GM12874 (cell line): ENCODE data around the gene NEURL1B.

Experiments used
- CTCF ChIP-seq: IDR thresholded peaks from 2 replicates; pipeline ENCODE4 v1.5.1; 2011; ENCODE audit warnings: low read depth, mild to moderate bottlenecking, control low read depth, low read length, moderate library complexity; ENCODE audit not compliant: insufficient read depth

The NEURL1B gene

GRCh38 chr5:172678902-172679301 lies 37.8 kb downstream of the NEURL1B start:
- no peak for TF ChIP-seq CTCF

DNA sequence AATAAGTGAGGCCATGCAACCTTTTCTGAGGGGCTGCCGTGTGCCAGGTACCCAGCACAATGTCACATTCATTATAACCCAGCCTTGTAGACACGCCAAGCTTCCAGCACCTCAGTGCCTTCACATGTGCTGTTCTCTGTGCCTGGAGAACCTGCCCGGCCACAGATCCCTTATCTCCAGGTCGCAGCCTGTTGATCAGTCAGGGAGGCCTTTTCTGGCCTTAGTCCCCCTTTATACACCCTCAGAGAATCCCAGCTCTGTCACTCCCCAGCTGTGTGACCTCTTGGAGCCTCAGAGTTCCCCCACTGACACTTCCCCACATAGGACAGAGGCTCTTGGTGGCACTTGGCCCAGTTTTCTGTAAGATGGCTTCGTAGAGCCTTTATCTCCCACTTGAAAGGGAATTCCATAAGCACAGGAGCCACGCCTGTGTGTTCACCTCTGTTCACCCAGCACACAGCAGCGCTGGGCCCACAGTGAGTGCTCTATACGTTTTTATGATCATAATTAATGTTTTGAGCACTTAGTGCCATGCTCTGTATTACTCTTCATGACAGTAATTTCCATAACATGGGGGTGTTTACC lies 38.7 kb downstream of the NEURL1B start:
- TF ChIP-seq CTCF, result no peak

DNA sequence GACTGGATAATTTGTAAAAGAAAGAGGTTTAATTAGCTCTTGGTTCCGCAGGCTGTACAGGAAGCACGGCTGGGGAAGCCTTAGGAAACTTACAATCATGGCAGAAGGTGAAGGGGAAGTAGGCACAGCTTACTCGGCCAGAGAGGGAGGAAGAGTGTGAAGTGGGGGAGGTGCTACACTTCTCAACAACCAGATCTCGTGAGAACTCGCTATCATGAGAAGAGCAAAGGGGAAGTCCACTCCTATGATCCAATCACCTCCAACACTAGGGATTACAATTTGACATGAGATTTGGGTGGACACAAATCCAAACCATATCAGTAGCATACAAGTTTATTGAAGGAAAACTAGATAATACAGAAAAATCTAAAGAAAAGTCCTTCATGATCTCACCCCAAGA lies 39.9 kb downstream of the NEURL1B start:
- TF ChIP-seq CTCF, result no peak

GRCh38 chr5:172681421-172681820 lies 40.4 kb downstream of the NEURL1B start:
- no peak for TF ChIP-seq CTCF

- TF ChIP-seq CTCF, result no peak
These were observed 42.2 kb downstream of the NEURL1B start for GRCh38 chr5:172683264-172683644.

DNA sequence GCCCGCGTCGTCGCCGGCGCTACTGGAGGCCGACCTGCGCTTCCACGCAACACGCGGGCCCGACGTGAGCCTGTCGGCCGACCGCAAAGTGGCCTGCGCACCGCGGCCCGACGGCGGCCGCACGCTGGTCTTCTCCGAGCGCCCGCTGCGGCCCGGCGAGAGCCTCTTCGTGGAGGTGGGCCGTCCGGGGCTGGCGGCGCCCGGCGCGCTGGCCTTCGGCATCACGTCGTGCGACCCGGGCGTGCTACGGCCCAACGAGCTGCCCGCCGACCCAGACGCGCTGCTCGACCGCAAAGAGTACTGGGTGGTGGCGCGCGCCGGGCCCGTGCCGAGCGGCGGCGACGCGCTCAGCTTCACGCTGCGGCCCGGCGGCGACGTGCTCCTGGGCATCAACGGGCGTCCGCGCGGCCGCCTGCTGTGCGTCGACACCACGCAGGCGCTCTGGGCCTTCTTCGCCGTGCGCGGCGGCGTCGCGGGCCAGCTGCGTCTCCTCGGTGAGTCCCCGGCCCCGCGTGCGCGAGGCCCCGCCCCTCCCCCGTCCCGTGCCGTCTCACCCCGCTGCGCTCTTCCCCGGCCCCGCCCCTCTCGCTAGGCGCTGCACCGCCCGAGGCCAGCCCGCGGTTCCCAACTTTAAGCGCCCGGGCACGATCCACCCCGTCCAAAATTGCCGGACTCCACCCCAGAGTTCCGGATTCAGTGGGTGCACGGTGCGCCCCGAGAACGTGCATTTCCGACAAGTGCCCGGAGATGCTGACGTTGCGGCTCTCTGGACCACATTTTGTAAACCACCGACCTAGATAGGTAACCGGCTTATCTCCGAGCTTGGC lies 42.8 kb downstream of the NEURL1B start:
- TF ChIP-seq CTCF, result no peak

GRCh38 chr5:172685091-172685490 lies 44.0 kb downstream of the NEURL1B start:
- TF ChIP-seq CTCF, result no peak
